ENCODE data around the gene METTL4. TPM values are rescaled to one million over a fixed set of nuclear protein-coding genes. Genes with fewer than 3 reads are reported as not detected.
"Not testable (repeated sequence)": the region's sequence is repeated elsewhere in the genome, so short reads cannot be mapped to it uniquely, and the experiment has no call there.

Gene METTL4
- total RNA-seq, 4 donors from 2014 or later = 2.2 to 14.0 (median 5.4) TPM

- 94 to 100% methylated on average over 1 to 2 of the region's 2 CpGs for WGBS, 2 donors (ENCODE audit: low coverage in 1 of 2)
Measured at GRCh38 chr18:2549462-2549861, 21.8 kb downstream of the METTL4 start.

GRCh38 chr18:2547477-2548087, 23.7 kb downstream of the METTL4 start:
- 53% methylated on average over 4 of the region's 4 CpGs for WGBS, 2 donors (ENCODE audit: low coverage in 1 of 2)
- Histone ChIP-seq H3K27me3 (no peaks in the 10 kb centered on the region), H3K36me3 (no peaks in the 10 kb centered on the region), H3K4me3 (no peak overlapping the region), H3K4me1 (no peaks in the 10 kb centered on the region), H3K27ac (no peak overlapping the region), H3K9me3 (no peaks in the 10 kb centered on the region)
- in situ Hi-C loops (cut with MboI; ENCODE audit: low pct_ligation_motif_present in 1 of 4, low pct_unique_long_range_greater_than_20kb in 1 of 4, low sequenced_read_pairs in 3 of 4) (loop anchor here in 3 of 4 donors (10.0 to 25.0 kb wide), 5 partner anchors 210 to 1685 kb away; no protein-coding TSS in a partner anchor), intact Hi-C loops (cut with DNase I; ENCODE audit: low total_unique reads) (loop anchor here (10.0 kb wide), 1 partner anchor 213 kb away; no protein-coding TSS in a partner anchor)
- no peak for DNase-seq
- peak; percentile 48 to 61 (median 52) for TF ChIP-seq CTCF (IDR thresholded peaks at IDR 0.05)
- TF ChIP-seq EP300 (IDR thresholded peaks at IDR 0.05; ENCODE audit: low read depth) = no peak

More at GRCh38 chr18:2549462-2549861, 21.8 kb downstream of the METTL4 start:
- in situ Hi-C loops (cut with MboI; ENCODE audit: low pct_ligation_motif_present in 1 of 4, low pct_unique_long_range_greater_than_20kb in 1 of 4, low sequenced_read_pairs in 3 of 4) = loop anchor here in 3 of 4 donors (10.0 to 25.0 kb wide), 5 partner anchors 212 to 1687 kb away; no protein-coding TSS in a partner anchor
- DNase-seq = no peak
- no peak overlapping the region for H3K4me3 ChIP-seq
- H3K36me3 ChIP-seq = no peaks in the 10 kb centered on the region
- H3K4me1 ChIP-seq = no peaks in the 10 kb centered on the region
- H3K27me3 ChIP-seq = no peaks in the 10 kb centered on the region
- intact Hi-C loops (cut with DNase I; ENCODE audit: low total_unique reads) = loop anchor here (10.0 kb wide), 1 partner anchor 215 kb away; no protein-coding TSS in a partner anchor
- no peak overlapping the region for H3K27ac ChIP-seq
- H3K9me3 ChIP-seq = no peaks in the 10 kb centered on the region
- TF ChIP-seq EP300 (IDR thresholded peaks at IDR 0.05; ENCODE audit: low read depth) = no peak
- no peak for TF ChIP-seq POLR2AphosphoS5 (IDR thresholded peaks at IDR 0.05)
- TF ChIP-seq CTCF (IDR thresholded peaks at IDR 0.05) = no peak
- no peak for TF ChIP-seq POLR2A (IDR thresholded peaks at IDR 0.05)

- H3K36me3 ChIP-seq = no peaks in the 10 kb centered on the region
- H3K4me1 ChIP-seq = no peaks in the 10 kb centered on the region
- H3K4me3 ChIP-seq = no peak overlapping the region
- H3K27me3 ChIP-seq = no peaks in the 10 kb centered on the region
- no peak overlapping the region for H3K27ac ChIP-seq
- TF ChIP-seq CTCF (IDR thresholded peaks at IDR 0.05) (no peak), POLR2AphosphoS5 (IDR thresholded peaks at IDR 0.05) (no peak), POLR2A (IDR thresholded peaks at IDR 0.05) (no peak), EP300 (IDR thresholded peaks at IDR 0.05; ENCODE audit: low read depth) (no peak)
- intact Hi-C loops (cut with DNase I; ENCODE audit: low total_unique reads) (loop anchor here (10.0 kb wide), 1 partner anchor 210 kb away; no protein-coding TSS in a partner anchor), in situ Hi-C loops (cut with MboI; ENCODE audit: low pct_ligation_motif_present in 1 of 4, low pct_unique_long_range_greater_than_20kb in 1 of 4, low sequenced_read_pairs in 3 of 4) (loop anchor here in 3 of 4 donors (10.0 to 25.0 kb wide), 5 partner anchors 208 to 1683 kb away; no protein-coding TSS in a partner anchor)
- DNase-seq = no peak
- H3K9me3 ChIP-seq = no peaks in the 10 kb centered on the region
- 72 to 75% methylated on average over 2 of the region's 2 CpGs for WGBS, 2 donors (ENCODE audit: low coverage in 1 of 2)
Measured at GRCh38 chr18:2545155-2545554, 26.1 kb downstream of the METTL4 start.

GRCh38 chr18:2541925-2542563, 29.3 kb downstream of the METTL4 start:
- TF ChIP-seq CTCF (IDR thresholded peaks at IDR 0.05) = peak; percentile 47 to 61 (median 56)
- H3K27ac ChIP-seq, H3K9me3 ChIP-seq, H3K4me1 ChIP-seq, DNase-seq, H3K4me3 ChIP-seq, H3K36me3 ChIP-seq, H3K27me3 ChIP-seq: not testable (repeated sequence)
- WGBS, 2 donors (ENCODE audit: low coverage in 1 of 2) = 51% methylated on average over 3 of the region's 3 CpGs; no CpG with 5 or more reads in 1 of the 2 donors
- in situ Hi-C loops (cut with MboI; ENCODE audit: low pct_ligation_motif_present in 1 of 4, low pct_unique_long_range_greater_than_20kb in 1 of 4, low sequenced_read_pairs in 3 of 4) = loop anchor here in 3 of 4 donors (10.0 to 25.0 kb wide), 5 partner anchors 205 to 1680 kb away; no protein-coding TSS in a partner anchor
- intact Hi-C loops (cut with DNase I; ENCODE audit: low total_unique reads) = loop anchor here (10.0 kb wide), 1 partner anchor 207 kb away; no protein-coding TSS in a partner anchor

Data from transverse colon (tissue), 4 donors.